HAP-1 (cell line): Measurements from ENCODE around the gene NSUN7.

Experiments
- DNase-seq, 2 experiments: peaks; one replicate each; pipeline ENCODE4 v3.0.0-alpha.2; 2016 to 2020; ENCODE audit warnings: low spot score in 2 of 2
- H3K27me3 ChIP-seq: fragments of 250-450 bp; sonication (Bioruptor Pico); 2 replicates; pipeline ENCODE4 v1.5.1; 2020; ENCODE audit warnings: low read depth, mild to moderate bottlenecking, moderate library complexity
- H3K36me3 ChIP-seq: fragments of 250-450 bp; sonication (Bioruptor Pico); replicated peaks from 2 replicates; pipeline ENCODE4 v1.5.1; 2020; ENCODE audit warnings: mild to moderate bottlenecking
- H3K4me1 ChIP-seq: fragments of 250-450 bp; sonication (Bioruptor Pico); 2 replicates; pipeline ENCODE4 v1.5.1; 2020; ENCODE audit warnings: mild to moderate bottlenecking
- H3K4me3 ChIP-seq: fragments of 250-450 bp; sonication (Bioruptor Pico); 2 replicates; pipeline ENCODE4 v1.5.1; 2020; ENCODE audit warnings: mild to moderate bottlenecking, moderate library complexity
- H3K9me3 ChIP-seq: fragments of 250-450 bp; sonication (Bioruptor Pico); 2 replicates; pipeline ENCODE4 v1.5.1; 2020; ENCODE audit warnings: mild to moderate bottlenecking, moderate library complexity
- in situ Hi-C: fragments of 300-500 bp; cut with MboI; formaldehyde crosslinking; loops from 3 replicates; pipeline ENCODE4 v1.14.3; 2020; ENCODE audit warnings: low sequenced_read_pairs, inconsistent platforms, mixed read lengths

NSUN7 gene

GRCh38 chr4:40833212-40833611 is 83.5 kb downstream of the NSUN7 start:
- DNase-seq = no peak
- Histone ChIP-seq H3K27me3 (no peaks in the 10 kb centered on the region), H3K9me3 (no peaks in the 10 kb centered on the region), H3K4me3 (no peak overlapping the region), H3K4me1 (peaks cover 8% of the 10 kb centered on the region; the same call in 1 of the 2 replicates), H3K36me3 (no peaks in the 10 kb centered on the region; the same call in 1 of the 2 replicates)
- in situ Hi-C loops = no loop called here

GRCh38 chr4:40837094-40837870 is 87.5 kb downstream of the NSUN7 start:
- Histone ChIP-seq H3K4me1 (no peaks in the 10 kb centered on the region; the same call in 1 of the 2 replicates), H3K9me3 (no peaks in the 10 kb centered on the region), H3K36me3 (no peaks in the 10 kb centered on the region), H3K4me3 (no peak overlapping the region), H3K27me3 (no peaks in the 10 kb centered on the region)
- in situ Hi-C loops = no loop called here
- DNase-seq = no peak

GRCh38 chr4:40838742-40839141 is 89.0 kb downstream of the NSUN7 start:
- H3K4me3 ChIP-seq = no peak overlapping the region
- in situ Hi-C loops = no loop called here
- no peaks in the 10 kb centered on the region; the same call in none of the 2 replicates for H3K4me1 ChIP-seq
- H3K27me3 ChIP-seq = no peaks in the 10 kb centered on the region
- no peaks in the 10 kb centered on the region for H3K36me3 ChIP-seq
- H3K9me3 ChIP-seq = no peaks in the 10 kb centered on the region
- no peak for DNase-seq

DNA sequence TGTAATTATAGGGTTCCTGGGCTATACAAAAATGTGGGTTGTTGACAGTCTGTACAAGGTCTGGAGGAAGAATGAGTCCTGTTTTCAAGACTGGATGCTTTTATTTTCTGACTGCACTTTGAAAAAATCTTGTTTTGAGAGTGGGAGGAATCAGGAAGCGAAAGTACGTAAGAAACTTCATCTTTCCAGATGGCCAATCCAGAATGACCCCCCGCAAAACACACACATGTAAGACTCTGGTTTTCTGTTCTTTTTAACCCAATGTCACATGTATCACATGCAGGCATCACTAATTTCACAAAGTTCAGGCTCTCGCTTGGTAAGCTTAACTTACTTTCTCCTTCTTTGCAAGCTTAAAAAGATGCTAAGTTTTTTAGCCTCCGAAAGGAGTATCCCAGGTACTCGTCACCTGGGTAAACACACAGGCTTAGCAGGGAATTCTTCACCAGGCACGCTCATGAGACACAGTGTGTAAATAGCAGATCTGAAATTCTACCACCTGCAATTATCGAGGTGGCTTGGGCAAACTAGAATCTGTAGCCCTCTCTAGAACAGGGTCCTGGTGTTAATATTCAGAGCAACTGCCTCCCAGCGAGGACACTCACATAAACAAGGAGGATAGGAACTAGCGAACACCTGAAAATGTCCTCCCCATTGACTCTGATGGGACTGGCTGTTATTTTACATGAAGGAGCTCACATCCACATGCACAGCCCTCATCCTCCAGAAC is 90.7 kb downstream of the NSUN7 start:
- Histone ChIP-seq H3K36me3 (no peaks in the 10 kb centered on the region), H3K9me3 (no peaks in the 10 kb centered on the region), H3K27me3 (no peaks in the 10 kb centered on the region), H3K4me1 (no peaks in the 10 kb centered on the region; the same call in none of the 2 replicates), H3K4me3 (no peak overlapping the region)
- DNase-seq = no peak
- in situ Hi-C loops = no loop called here

- in situ Hi-C loops = no loop called here
- no peaks in the 10 kb centered on the region; the same call in none of the 2 replicates for H3K4me1 ChIP-seq
- DNase-seq = peak; percentile 56 to 89
- H3K36me3 ChIP-seq = no peaks in the 10 kb centered on the region
- no peaks in the 10 kb centered on the region for H3K27me3 ChIP-seq
- H3K9me3 ChIP-seq = no peaks in the 10 kb centered on the region
- H3K4me3 ChIP-seq = no peak overlapping the region
Measured at GRCh38 chr4:40840985-40841571, 91.3 kb downstream of the NSUN7 start.

GRCh38 chr4:40842318-40842717 is 92.6 kb downstream of the NSUN7 start:
- H3K27me3 ChIP-seq = no peaks in the 10 kb centered on the region
- in situ Hi-C loops = no loop called here
- no peak for DNase-seq

DNA sequence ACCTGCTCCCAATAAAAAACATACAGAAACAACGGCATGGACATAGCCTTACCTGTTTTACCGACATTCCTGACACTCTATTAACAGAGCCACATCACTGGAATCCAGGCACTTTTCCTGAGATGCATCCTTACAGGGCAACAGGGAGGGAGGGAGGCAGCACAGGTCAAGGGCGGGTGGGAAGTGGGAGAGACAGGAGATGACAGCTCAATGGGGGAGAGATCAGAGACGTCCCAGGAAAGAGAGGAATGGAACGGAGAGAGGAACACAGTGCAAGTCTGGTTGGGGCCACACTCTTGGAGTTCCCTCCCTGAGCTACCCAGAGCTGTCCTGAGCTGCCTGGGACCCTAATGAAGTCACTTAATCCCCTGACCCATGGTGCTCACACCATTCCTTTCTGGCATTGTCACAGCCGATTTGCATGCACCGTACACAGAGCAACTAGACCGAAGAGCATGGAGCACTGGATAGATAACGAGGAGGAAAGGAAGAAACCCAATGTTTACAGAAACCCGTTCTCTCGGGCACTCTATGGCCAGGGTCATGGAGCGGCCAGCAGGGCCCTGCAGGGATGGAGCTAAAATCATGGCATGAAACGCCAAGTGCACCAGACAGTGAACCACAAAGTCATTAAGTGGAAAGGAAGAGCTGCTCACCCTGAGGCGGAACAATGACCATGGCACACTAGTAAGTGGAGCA is 93.1 kb downstream of the NSUN7 start:
- DNase-seq = no peak
- Histone ChIP-seq H3K27me3 (no peaks in the 10 kb centered on the region), H3K4me1 (peaks cover 8% of the 10 kb centered on the region), H3K36me3 (no peaks in the 10 kb centered on the region), H3K9me3 (no peaks in the 10 kb centered on the region), H3K4me3 (no peak overlapping the region)
- in situ Hi-C loops = no loop called here

More at GRCh38 chr4:40842318-40842717, 92.6 kb downstream of the NSUN7 start:
- Histone ChIP-seq H3K4me3 (no peak overlapping the region), H3K4me1 (peaks cover 8% of the 10 kb centered on the region), H3K36me3 (no peaks in the 10 kb centered on the region), H3K9me3 (no peaks in the 10 kb centered on the region)

GRCh38 chr4:40843696-40844095 is 93.9 kb downstream of the NSUN7 start:
- Histone ChIP-seq H3K4me3 (no peak overlapping the region), H3K27me3 (no peaks in the 10 kb centered on the region), H3K9me3 (no peaks in the 10 kb centered on the region), H3K36me3 (no peaks in the 10 kb centered on the region), H3K4me1 (peaks cover 8% of the 10 kb centered on the region)
- DNase-seq = no peak
- in situ Hi-C loops = no loop called here

DNA sequence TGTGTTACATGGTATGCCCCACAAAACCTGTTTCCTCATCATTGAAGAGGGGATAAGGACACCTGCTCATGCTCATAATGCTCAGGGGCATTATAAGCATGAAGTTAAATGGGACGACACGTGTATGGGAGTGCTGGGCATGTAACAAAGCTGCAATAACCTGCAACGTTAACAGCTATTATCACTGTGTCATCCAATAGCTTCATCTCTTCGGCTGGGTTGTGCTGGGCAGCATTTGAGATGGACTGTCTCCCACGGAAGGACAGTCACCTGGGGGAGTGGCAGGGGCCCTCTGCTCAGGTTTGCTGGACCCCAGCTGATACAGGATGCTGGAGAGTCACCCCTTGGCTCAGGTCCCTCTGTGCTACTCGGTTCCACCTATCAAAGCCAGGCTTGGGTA is 94.5 kb downstream of the NSUN7 start:
- in situ Hi-C loops = no loop called here
- Histone ChIP-seq H3K27me3 (no peaks in the 10 kb centered on the region), H3K9me3 (no peaks in the 10 kb centered on the region), H3K4me3 (no peak overlapping the region), H3K4me1 (peaks cover 8% of the 10 kb centered on the region), H3K36me3 (no peaks in the 10 kb centered on the region)
- no peak for DNase-seq

- H3K4me3 ChIP-seq = no peak overlapping the region
- DNase-seq = no peak
- peaks cover 8% of the 10 kb centered on the region for H3K4me1 ChIP-seq
- in situ Hi-C loops = no loop called here
- no peaks in the 10 kb centered on the region for H3K27me3 ChIP-seq
- H3K9me3 ChIP-seq = no peaks in the 10 kb centered on the region
- H3K36me3 ChIP-seq = no peaks in the 10 kb centered on the region
Measured at GRCh38 chr4:40845154-40845835, 95.5 kb downstream of the NSUN7 start.

DNA sequence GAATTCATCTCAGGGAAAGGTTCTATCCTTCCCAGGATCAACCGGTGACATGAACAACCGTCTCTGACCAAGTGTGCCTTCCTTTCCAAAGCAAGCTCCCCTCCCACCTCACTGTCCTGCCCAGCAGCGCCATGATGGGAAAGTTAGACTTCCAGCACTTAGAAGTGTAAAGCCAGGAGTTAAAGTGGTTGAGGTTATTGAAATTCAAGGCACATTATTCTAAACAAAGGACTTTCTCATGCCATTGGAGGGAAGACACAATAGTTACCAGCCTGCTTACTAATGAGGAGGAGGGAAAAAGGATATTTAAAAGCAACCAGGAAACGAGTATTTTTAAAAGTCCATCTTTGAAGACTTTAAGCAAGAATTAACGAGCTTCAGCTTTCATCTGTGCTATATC is 96.8 kb downstream of the NSUN7 start:
- Histone ChIP-seq H3K36me3 (no peaks in the 10 kb centered on the region), H3K9me3 (no peaks in the 10 kb centered on the region), H3K4me3 (no peak overlapping the region), H3K27me3 (no peaks in the 10 kb centered on the region), H3K4me1 (peaks cover 8% of the 10 kb centered on the region)
- in situ Hi-C loops = no loop called here
- DNase-seq = peak; percentile 27 to 50

DNA sequence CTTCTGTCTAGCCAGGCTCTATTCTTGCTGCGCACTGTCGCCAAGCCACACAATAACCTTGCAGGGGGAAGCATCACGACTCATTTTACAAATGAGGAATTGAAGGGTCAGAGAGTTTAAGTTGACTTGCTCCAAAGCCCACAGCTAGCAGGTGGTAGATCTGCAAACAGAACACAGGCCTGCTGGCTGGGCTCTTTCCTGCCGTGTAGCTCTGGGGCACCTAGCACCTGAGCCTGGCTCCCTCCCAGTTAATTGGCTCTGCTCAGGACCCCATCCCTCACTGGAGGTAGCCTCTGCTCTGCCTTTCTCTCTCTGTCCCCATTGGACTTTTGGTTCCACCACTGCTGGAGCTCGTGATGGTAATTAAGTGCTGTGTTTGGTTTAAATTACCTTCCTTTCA is 98.5 kb downstream of the NSUN7 start:
- peaks cover 8% of the 10 kb centered on the region for H3K4me1 ChIP-seq
- no peaks in the 10 kb centered on the region for H3K9me3 ChIP-seq
- H3K27me3 ChIP-seq = no peaks in the 10 kb centered on the region
- DNase-seq = no peak
- H3K36me3 ChIP-seq = no peaks in the 10 kb centered on the region
- in situ Hi-C loops = no loop called here
- no peak overlapping the region for H3K4me3 ChIP-seq

DNA sequence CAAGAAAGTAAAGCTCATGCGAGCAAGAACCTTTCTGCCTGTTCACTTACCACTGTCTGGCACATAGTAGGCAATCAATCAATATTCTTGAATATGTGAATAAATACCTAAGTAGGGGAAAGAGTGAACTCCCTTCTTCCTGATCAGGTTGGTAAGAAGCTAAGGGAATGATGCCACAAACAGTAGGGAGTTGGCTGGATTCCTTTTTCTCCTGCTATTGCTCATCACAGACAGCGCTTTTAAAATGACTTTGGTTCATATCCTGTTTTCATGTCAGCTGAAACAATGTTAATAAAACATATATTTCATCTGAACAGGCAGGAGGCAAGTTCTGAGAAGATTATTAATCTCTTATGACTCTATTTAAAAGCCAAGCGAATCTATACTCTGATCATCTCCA is 99.2 kb downstream of the NSUN7 start:
- DNase-seq = no peak
- peaks cover 8% of the 10 kb centered on the region for H3K4me1 ChIP-seq
- in situ Hi-C loops = no loop called here
- H3K9me3 ChIP-seq = no peaks in the 10 kb centered on the region
- no peak overlapping the region for H3K4me3 ChIP-seq
- 0 out of 2 replicates have a peak, but pooled peaks cover 2% of the 10 kb centered on the region for H3K36me3 ChIP-seq
- no peaks in the 10 kb centered on the region for H3K27me3 ChIP-seq
